Naive thymus-derived CD4-positive, alpha-beta T cell (primary cell): ENCODE measurements around the gene FBXO5. TPM values are rescaled to one million over a fixed set of nuclear protein-coding genes. Genes with fewer than 3 reads are reported as not detected.
"Not testable (repeated sequence)": the region's sequence is repeated elsewhere in the genome, so short reads cannot be mapped to it uniquely, and the experiment has no call there.

ENCODE experiments used
- ATAC-seq: fragments of 150-1000 bp; cut with Tn5 transposase; 2 replicates; pipeline ENCODE4 v1.10.0; 2021; ENCODE audit warnings: mild to moderate bottlenecking, moderate library complexity
- CTCF ChIA-PET: fragments of 350-600 bp; sonication (Branson Sonifier 250); formaldehyde crosslinking; loops from one replicate; lab custom pipeline; 2021; ENCODE audit warnings: antibody characterized with exemption; lab: Charles Lee
- POLR2A ChIA-PET: fragments of 350-600 bp; sonication (Branson Sonifier 250); formaldehyde crosslinking; loops from one replicate; lab custom pipeline; 2021; ENCODE audit warnings: antibody characterized with exemption, inconsistent platforms; lab: Charles Lee
- DNase-seq, 9 donors: peaks; one replicate each; pipeline versions ENCODE4 v3.0.0 to v3.0.0-alpha.2; 2020 to 2022; ENCODE audit warnings: mixed read lengths in 1 of 9
- H3K27ac ChIP-seq: one replicate; pipeline ENCODE4 v1.7.0; 2013; ENCODE audit warnings: mild to moderate bottlenecking, low read depth, low read length, moderate library complexity
- H3K27me3 ChIP-seq, 2 donors: one replicate each; pipeline ENCODE4 v1.7.0; 2013; ENCODE audit warnings: low read length in 2 of 2, mild to moderate bottlenecking in 2 of 2, moderate library complexity in 2 of 2; ENCODE audit not compliant: control insufficient read depth in 2 of 2, insufficient read depth in 2 of 2
- H3K36me3 ChIP-seq, 3 experiments: 1 replicate in 2 of 3; 2 replicates in 1 of 3; pipeline ENCODE4 v1.7.0; 2013; ENCODE audit warnings: low read length in 3 of 3, mild to moderate bottlenecking in 3 of 3, moderate library complexity in 1 of 3; ENCODE audit not compliant: insufficient read depth in 3 of 3, control insufficient read depth in 2 of 3
- H3K4me1 ChIP-seq, 2 donors: one replicate each; pipeline ENCODE4 v1.7.0; 2013; ENCODE audit warnings: low read length in 2 of 2, mild to moderate bottlenecking in 2 of 2, moderate library complexity in 1 of 2; ENCODE audit not compliant: control insufficient read depth in 2 of 2, insufficient read depth in 2 of 2
- H3K4me3 ChIP-seq: 2 replicates; pipeline ENCODE4 v1.7.0; 2013; ENCODE audit warnings: mild to moderate bottlenecking, low read length
- H3K9me3 ChIP-seq, 3 experiments: 1 replicate in 2 of 3; 2 replicates in 1 of 3; pipeline ENCODE4 v1.7.0; 2013; ENCODE audit warnings: low read length in 3 of 3; ENCODE audit not compliant: control insufficient read depth in 2 of 3
- H3K27ac Mint-ChIP-seq, 9 donors: one replicate each; pipeline ENCODE4 v1.8.0; 2020 to 2022; ENCODE audit warnings: mixed read lengths in 9 of 9, mild to moderate bottlenecking in 8 of 9, moderate library complexity in 5 of 9, inconsistent platforms in 2 of 9
- H3K27me3 Mint-ChIP-seq, 5 donors: one replicate each; pipeline ENCODE4 v1.8.0; 2021 to 2022; ENCODE audit warnings: mixed read lengths in 5 of 5, mild to moderate bottlenecking in 1 of 5
- H3K36me3 Mint-ChIP-seq, 5 donors: one replicate each; pipeline ENCODE4 v1.8.0; 2020 to 2022; ENCODE audit warnings: mixed read lengths in 5 of 5, mild to moderate bottlenecking in 3 of 5, inconsistent platforms in 1 of 5
- H3K4me1 Mint-ChIP-seq, 7 donors: one replicate each; pipeline ENCODE4 v1.8.0; 2020 to 2022; ENCODE audit warnings: mixed read lengths in 7 of 7, mild to moderate bottlenecking in 3 of 7, inconsistent platforms in 1 of 7
- H3K4me3 Mint-ChIP-seq, 10 donors: one replicate each; pipeline ENCODE4 v1.8.0; 2020 to 2022; ENCODE audit warnings: mild to moderate bottlenecking in 10 of 10, mixed read lengths in 10 of 10, moderate library complexity in 6 of 10, inconsistent platforms in 2 of 10
- H3K9me3 Mint-ChIP-seq, 11 donors: one replicate each; pipeline ENCODE4 v1.8.0; 2020 to 2022; ENCODE audit warnings: mixed read lengths in 11 of 11, mild to moderate bottlenecking in 4 of 11, inconsistent platforms in 1 of 11, moderate library complexity in 1 of 11
- intact Hi-C, 2 donors: fragments of 100-400 bp; cut with micrococcal nuclease; formaldehyde crosslinking; loops; one replicate each; pipeline ENCODE4 v1.15.1; 2023
- polyA plus RNA-seq, 2 donors: library from polyadenylated mRNA; unstranded; fragments of 300-500 nt; fragmentation: Illumina TruSeq; gene quantifications; one replicate each; pipeline ENCODE4 v1.2.3, GENCODE V29; 2021
- total RNA-seq, 6 experiments: library from RNA in 5 of 6; stranded (reverse) in 5 of 6; gene quantifications; 1 replicate in 5 of 6; 2 replicates in 1 of 6; pipeline ENCODE4 v1.2.3 and lab custom pipeline; 2021 to 2026

FBXO5 gene
- total and polyA plus RNA-seq, 7 experiments from 2014 or later: 3.2 to 50.2 (median 9.0) TPM

DNA sequence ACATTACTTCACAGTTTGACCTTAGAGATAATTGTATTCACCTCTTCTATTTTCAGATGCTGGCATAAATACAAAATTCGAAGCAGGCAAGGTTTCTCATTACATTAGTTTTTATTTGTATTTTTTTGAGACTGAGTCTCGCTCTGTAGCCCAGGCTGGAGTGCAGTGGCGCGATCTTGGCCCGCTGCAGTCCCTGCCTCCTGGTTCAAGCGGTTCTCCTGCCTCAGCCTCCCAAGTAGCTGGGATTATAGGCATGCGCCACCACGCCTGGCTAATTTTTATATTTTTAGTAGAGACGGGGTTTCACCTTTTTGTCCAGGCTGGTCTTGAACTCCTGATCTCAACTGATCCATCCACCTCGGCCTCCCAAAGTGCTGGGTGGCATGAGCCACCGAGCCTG, 2.5 kb upstream of the FBXO5 start:
- H3K36me3 ChIP-seq, H3K27me3 Mint-ChIP-seq, DNase-seq, POLR2A ChIA-PET, H3K9me3 Mint-ChIP-seq, H3K4me3 ChIP-seq, H3K27me3 ChIP-seq, H3K9me3 ChIP-seq, ATAC-seq: not testable (repeated sequence)
- Mint-ChIP-seq H3K27ac (peak overlapping the region in 5 of 9 donors; percentile 66 to 95 (median 87)), H3K4me3 (peak overlapping the region in 9 of 10 donors; percentile 16 to 99 (median 62)), H3K36me3 (peaks cover 0 to 22% (median 5%) of the 10 kb centered on the region in 5 donors), H3K4me1 (peaks cover 28 to 56% (median 41%) of the 10 kb centered on the region in 7 donors)
- H3K4me1 ChIP-seq: peaks cover 10 to 20% of the 10 kb centered on the region in 2 donors
- intact Hi-C loops: loop anchor here in 1 of 2 donors (2.0 kb wide), 1 partner anchor 40 kb away; no protein-coding TSS in a partner anchor
- CTCF ChIA-PET: interaction anchor here (1.1 kb wide), 1 partner anchor 13 kb away, joined by 3 read pairs; no protein-coding TSS in a partner anchor
- H3K27ac ChIP-seq: peak overlapping the region; percentile 42

DNA sequence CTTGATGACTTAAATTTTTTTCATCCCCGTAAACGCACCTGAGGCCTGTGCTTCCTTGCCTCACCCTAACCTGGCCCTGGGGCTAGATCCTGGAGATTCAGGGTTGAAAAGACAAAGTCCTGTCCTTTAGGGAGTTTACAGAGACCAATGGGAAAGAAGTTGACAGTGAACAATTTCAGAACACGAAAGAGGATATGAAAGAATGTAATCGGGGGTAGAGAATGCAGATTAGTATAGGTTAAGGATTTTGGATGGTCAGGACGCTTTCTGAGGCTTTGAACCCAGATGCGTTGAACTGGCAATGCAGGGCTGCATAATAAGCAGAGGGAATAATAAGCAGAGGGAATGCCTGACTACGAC, 1.7 kb upstream of the FBXO5 start:
- CTCF ChIA-PET: interaction anchor here (1.1 kb wide), 1 partner anchor 14 kb away, joined by 3 read pairs; no protein-coding TSS in a partner anchor
- POLR2A ChIA-PET: interaction anchor here (2.1 kb wide), 1 partner anchor 17 kb away, joined by 16 read pairs; the partner anchor contains the start of gene MTRF1L
- peaks cover 30 to 54% (median 41%) of the 10 kb centered on the region in 7 donors for H3K4me1 Mint-ChIP-seq

DNA sequence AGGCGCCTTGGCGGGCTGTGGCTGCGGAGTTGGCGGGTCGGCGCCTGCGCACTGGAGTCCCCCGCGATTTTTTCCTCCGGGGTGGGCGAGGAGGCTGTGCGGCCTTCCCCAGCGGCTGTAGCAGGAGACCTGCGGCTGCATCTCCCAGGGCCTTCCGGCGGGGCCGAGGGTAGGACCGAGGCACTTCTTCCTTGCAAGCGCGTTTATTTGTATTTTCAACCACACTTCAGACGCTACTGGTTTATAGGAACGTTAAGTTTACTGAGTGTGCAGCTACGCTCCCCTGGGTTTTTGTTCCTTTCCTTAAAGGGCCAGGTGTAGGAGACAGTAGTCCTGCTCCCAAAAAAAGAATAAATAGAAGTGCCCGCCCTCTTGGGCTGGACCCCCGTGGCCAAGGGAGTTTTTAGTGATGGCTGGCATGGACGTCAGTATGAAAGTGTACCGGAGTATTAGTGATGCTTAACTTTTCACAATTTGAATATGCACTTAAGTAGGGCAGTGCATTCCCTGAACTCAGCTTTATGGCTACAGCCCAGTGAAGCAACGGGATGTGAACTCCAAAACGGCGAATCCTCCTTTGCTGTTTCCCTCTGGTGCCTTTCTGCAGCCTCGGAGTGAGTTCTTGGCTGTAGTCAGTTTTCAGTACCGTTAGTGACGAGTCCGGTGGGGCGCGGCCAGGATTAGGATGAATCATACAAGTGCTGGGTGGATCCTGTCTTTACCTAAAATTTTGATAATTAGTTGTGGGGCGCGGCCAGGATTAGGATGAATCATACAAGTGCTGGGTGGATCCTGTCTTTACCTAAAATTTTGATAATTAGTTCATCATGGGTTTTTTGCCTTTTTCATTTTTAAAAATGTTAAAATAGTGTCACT, 1.0 kb upstream of the FBXO5 start:
- H3K4me3 Mint-ChIP-seq: peak overlapping the region; percentile 92 to 100 (median 96)

More for the DNA sequence above, 1.7 kb upstream of the FBXO5 start:
- Mint-ChIP-seq H3K36me3 (peaks cover 0 to 22% (median 3%) of the 10 kb centered on the region in 5 donors), H3K27ac (peak overlapping the region; percentile 87 to 99 (median 95)), H3K9me3 (peaks cover 0 to 6% (median 0%) of the 10 kb centered on the region in 11 donors), H3K27me3 (no peaks in the 10 kb centered on the region), H3K4me3 (peak overlapping the region; percentile 92 to 100 (median 96))
- Histone ChIP-seq H3K4me1 (peaks cover 10 to 20% of the 10 kb centered on the region in 2 donors), H3K27me3 (no peaks in the 10 kb centered on the region), H3K27ac (peak overlapping the region; percentile 89), H3K9me3 (no peaks in the 10 kb centered on the region), H3K4me3 (peak overlapping the region; percentile 94), H3K36me3 (peaks cover 0 to 4% (median 0%) of the 10 kb centered on the region in 3 experiments)
- DNase-seq: no peak
- intact Hi-C loops: loop anchor here in 1 of 2 donors (2.0 to 5.0 kb wide), 3 partner anchors 40 to 1748 kb away; partner anchors contain the start of gene SCAF8
- no peak for ATAC-seq

DNA sequence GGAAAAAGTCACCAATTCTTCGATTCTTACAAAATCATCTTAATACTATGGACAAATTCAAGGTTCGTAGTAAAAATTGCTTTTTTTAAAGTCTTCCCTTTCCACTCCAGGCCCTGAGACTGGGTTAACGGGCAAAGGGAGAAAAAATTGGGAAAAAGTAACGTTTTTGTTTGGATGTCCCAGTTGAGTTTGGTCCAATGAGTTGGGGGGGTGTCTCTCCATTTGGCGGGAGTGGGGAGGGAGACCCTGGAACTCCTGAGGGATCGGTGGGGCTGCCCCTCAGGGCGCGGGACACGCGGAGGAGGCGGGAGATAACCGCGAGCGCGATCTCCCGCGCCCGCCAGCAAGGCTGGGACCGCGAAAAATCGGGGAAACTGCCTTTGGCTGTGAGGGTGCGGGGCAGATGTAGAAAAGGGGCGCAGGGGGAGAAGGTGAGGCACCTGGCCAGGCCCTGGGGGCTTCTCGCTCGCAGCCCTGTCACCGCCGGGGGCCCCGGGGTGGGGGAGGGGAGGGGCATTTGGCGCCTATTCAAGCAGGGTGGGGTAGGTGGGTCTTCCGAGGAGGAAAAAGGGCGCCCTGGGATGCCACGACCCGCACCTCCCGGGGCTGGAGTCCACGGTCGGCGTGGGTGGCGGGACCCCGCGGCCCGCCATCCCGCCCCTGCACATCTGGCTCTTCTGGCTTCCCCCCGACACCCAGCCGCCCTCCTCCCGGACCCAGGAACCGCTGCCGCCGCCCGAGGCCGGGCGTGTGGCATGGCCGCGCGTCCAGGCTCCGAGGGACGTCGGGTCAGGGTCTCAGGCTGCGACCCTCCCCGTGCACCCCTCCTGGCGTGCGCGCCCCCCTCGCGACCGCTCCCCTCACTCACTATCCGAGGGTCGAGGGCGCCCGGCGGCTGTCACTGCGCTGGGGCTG, 595 bp downstream of the FBXO5 start:
- H3K36me3 Mint-ChIP-seq: peaks cover 0 to 25% (median 3%) of the 10 kb centered on the region in 5 donors
- DNase-seq (peak in 2 of 9 donors; percentile 12 to 54), ATAC-seq (no peak)
- H3K4me3 ChIP-seq: peak overlapping the region; percentile 94
- H3K27me3 Mint-ChIP-seq: no peaks in the 10 kb centered on the region
- H3K4me1 Mint-ChIP-seq: peaks cover 32 to 58% (median 42%) of the 10 kb centered on the region in 7 donors
- H3K4me3 Mint-ChIP-seq: peak overlapping the region; percentile 92 to 100 (median 96)
- peak overlapping the region in 1 of 9 donors; percentile 99 for H3K27ac Mint-ChIP-seq
- H3K4me1 ChIP-seq: peaks cover 10 to 20% of the 10 kb centered on the region in 2 donors
- ChIA-PET CTCF (interaction anchor here (0.8 kb wide), 1 partner anchor 26 kb away, joined by 3 read pairs; no protein-coding TSS in a partner anchor), POLR2A (interaction anchor here (1.2 to 2.1 kb wide), 4 partner anchors 14 to 1593 kb away, joined by 4 to 16 read pairs (median 5); partner anchors contain the start of gene MTRF1L)
- peaks cover 0 to 6% (median 0%) of the 10 kb centered on the region in 11 donors for H3K9me3 Mint-ChIP-seq
- no peak overlapping the region for H3K27ac ChIP-seq
- H3K36me3 ChIP-seq: peaks cover 0 to 4% (median 0%) of the 10 kb centered on the region in 3 experiments
- intact Hi-C loops: loop anchor here (1.0 to 5.0 kb wide), 9 partner anchors 21 to 1751 kb away; partner anchors contain the start of genes RMND1 (in 2 of the 2), SCAF8 (in 2 of the 2) and ZBTB2 (in 2 of the 2)
- H3K9me3 ChIP-seq: no peaks in the 10 kb centered on the region
- no peaks in the 10 kb centered on the region for H3K27me3 ChIP-seq

More for the DNA sequence above, 1.0 kb upstream of the FBXO5 start:
- H3K27ac Mint-ChIP-seq: peak overlapping the region; percentile 87 to 99 (median 95)
- Histone ChIP-seq H3K27me3 (no peaks in the 10 kb centered on the region), H3K36me3 (peaks cover 0 to 4% (median 0%) of the 10 kb centered on the region in 3 experiments), H3K9me3 (no peaks in the 10 kb centered on the region), H3K4me1 (peaks cover 10 to 20% of the 10 kb centered on the region in 2 donors), H3K27ac (peak overlapping the region; percentile 89), H3K4me3 (peak overlapping the region; percentile 94)
- DNase-seq (peak in 3 of 9 donors; percentile 85 to 98 (median 92)), ATAC-seq (peak; percentile 8)
- POLR2A ChIA-PET: interaction anchor here (0.7 to 2.1 kb wide), 6 partner anchors 13 to 1594 kb away, joined by 3 to 16 read pairs (median 4); partner anchors contain the start of gene MTRF1L
- H3K9me3 Mint-ChIP-seq: peaks cover 0 to 6% (median 0%) of the 10 kb centered on the region in 11 donors
- no peaks in the 10 kb centered on the region for H3K27me3 Mint-ChIP-seq
- CTCF ChIA-PET: interaction anchor here (0.8 kb wide), 1 partner anchor 24 kb away, joined by 3 read pairs; no protein-coding TSS in a partner anchor
- H3K36me3 Mint-ChIP-seq: peaks cover 0 to 22% (median 3%) of the 10 kb centered on the region in 5 donors
- intact Hi-C loops: loop anchor here (2.0 to 5.0 kb wide), 8 partner anchors 41 to 1749 kb away; partner anchors contain the start of genes RMND1 (in 2 of the 2), SCAF8 (in 2 of the 2) and ZBTB2 (in 2 of the 2)
- peaks cover 30 to 58% (median 43%) of the 10 kb centered on the region in 7 donors for H3K4me1 Mint-ChIP-seq

GRCh38 chr6:152981219-152981618, 1.6 kb downstream of the FBXO5 start:
- no peak overlapping the region for H3K4me3 ChIP-seq
- no peaks in the 10 kb centered on the region for H3K27me3 Mint-ChIP-seq

More at GRCh38 chr6:152981219-152981618, 1.6 kb downstream of the FBXO5 start:
- DNase-seq: no peak
- no peak for ATAC-seq
- Histone ChIP-seq H3K36me3 (peaks cover 0 to 4% (median 0%) of the 10 kb centered on the region in 3 experiments), H3K27ac (no peak overlapping the region), H3K4me1 (peaks cover 10 to 20% of the 10 kb centered on the region in 2 donors), H3K9me3 (no peaks in the 10 kb centered on the region), H3K27me3 (no peaks in the 10 kb centered on the region)
- Mint-ChIP-seq H3K4me3 (peak overlapping the region in 9 of 10 donors; percentile 0 to 84 (median 36)), H3K4me1 (peaks cover 34 to 61% (median 46%) of the 10 kb centered on the region in 7 donors), H3K27ac (peak overlapping the region in 1 of 9 donors; percentile 3), H3K36me3 (peaks cover 0 to 23% (median 11%) of the 10 kb centered on the region in 5 donors), H3K9me3 (peaks cover 0 to 6% (median 0%) of the 10 kb centered on the region in 11 donors)
- ChIA-PET CTCF (no interaction called here), POLR2A (no interaction called here)
- intact Hi-C loops: loop anchor here (1.0 to 5.0 kb wide), 3 partner anchors 22 to 1751 kb away; partner anchors contain the start of gene SCAF8 (in 1 of the 2)
